Mesenteric fat pad (tissue), 1 donor: ENCODE data around the gene RABGAP1. TPM values are rescaled to one million over a fixed set of nuclear protein-coding genes. Genes with fewer than 3 reads are reported as not detected.
A peak's percentile ranks its signal among the peaks of the same experiment; 100 is the strongest.
"Not testable (repeated sequence)": the region's sequence is repeated elsewhere in the genome, so short reads cannot be mapped to it uniquely, and the experiment has no call there.

Experiments
- DNase-seq: peaks from one replicate; pipeline ENCODE4 v3.0.0-alpha.2; 2020; ENCODE audit warnings: low spot score
- long read RNA-seq: library from polyadenylated mRNA; unstranded; transcript quantifications from one replicate; pipeline ENCODE4 v2.0.0, GENCODE V29; 2020
- total RNA-seq: library from RNA; stranded (reverse); fragmentation: NEBNext Ultra II Directional; extraction: Animal tissue kit (Norgen Biotek cat#: 25700); gene quantifications from one replicate; pipeline ENCODE4 v1.2.1, GENCODE V29; 2021
- donor health status: DM: yes; HTN: yes; CAD: no.

Gene RABGAP1
- 39.4 TPM for total RNA-seq
- long read RNA-seq, full-length matches to known transcripts, result 2 of 24 reads
- long read RNA-seq, partial matches to known transcripts, result 8 of 24 reads
- long read RNA-seq, other reads (novel, unspliced or antisense), result 14 of 24 reads

DNA sequence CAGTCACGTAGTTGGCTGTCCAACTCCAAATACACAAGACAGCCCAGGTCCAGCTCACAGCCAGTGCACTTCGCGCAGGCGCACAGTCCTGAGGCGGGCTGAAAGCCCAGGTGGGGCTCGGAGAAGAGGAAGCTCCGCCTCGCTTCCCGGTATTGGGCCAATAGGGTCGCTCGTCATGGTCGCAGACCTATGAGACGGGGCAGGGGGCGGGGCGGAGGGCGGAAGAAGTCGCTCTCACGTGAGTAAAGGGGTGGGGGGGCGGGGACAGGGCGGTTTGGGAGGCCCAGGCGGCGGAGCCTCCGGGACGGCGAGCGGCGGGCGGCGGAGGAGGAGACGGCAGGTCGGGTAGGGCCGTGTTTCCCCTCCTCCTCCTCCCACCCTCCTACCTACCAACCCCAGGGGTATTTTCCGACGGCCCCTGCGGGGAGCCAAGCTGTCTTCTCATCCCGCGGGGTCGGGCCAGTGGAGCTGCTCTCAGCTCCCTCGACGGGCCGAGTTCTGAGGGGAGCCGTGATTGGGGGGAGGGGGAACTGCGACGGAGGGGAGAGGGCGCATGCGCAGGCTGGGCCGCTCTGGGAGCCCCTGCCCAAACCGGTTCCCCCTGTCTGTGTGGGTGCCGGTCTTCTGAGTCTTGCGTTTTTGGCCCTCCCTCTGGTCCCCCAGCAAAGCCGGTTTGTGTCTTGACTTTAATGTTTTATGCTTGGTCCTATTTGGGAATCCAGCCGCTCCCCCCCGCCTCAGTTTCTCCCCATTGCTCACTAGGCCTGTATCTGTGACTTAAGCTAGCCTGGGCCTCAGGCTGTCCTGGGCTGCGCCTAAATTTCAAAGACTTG is at the start of gene RABGAP1:
Gene RABGAP1, plus strand, starts transcription at position 272 of the 833 bp plus-strand sequence. CDS start 16,040 bp downstream, outside the sequence.
- DNase-seq, result peak; percentile 98

DNA sequence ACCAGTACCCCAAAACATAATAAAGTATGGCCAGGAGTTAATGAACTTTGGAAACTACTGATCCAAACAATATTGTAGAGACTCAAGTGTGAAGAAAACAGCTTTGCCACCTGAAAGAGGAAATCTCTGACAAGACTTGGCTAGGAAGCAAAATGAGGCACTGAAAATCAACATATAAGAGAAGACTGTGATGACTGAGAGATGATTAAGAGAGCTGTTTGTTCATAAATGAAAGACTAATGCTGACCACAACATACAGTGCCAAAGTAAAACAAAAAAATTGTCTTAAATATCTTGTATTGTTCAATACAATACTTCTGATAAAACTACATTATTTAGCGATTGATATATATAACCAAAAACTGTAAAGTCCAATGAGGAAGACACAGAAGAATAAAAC is 42.9 kb upstream of the RABGAP1 start:
- DNase-seq, result no peak

DNA sequence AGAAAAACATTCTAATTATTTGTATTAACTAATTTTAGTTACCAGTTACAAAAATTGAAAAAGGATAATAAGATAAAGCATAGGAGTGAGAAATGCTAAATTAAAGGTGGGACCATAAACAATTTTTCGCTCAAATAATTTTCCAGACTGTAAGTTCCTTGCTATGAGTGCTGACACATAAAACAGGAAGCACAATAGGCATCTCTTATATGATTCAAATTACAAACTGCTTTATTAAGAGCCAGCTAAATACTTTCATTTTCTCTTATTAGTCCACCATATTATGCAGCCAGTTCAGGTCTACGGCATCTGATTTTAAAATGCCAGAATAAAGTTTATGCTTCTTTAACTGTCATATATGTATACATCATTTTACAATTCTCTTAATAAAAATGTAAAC is 40.0 kb upstream of the RABGAP1 start:
- DNase-seq, result no peak

DNA sequence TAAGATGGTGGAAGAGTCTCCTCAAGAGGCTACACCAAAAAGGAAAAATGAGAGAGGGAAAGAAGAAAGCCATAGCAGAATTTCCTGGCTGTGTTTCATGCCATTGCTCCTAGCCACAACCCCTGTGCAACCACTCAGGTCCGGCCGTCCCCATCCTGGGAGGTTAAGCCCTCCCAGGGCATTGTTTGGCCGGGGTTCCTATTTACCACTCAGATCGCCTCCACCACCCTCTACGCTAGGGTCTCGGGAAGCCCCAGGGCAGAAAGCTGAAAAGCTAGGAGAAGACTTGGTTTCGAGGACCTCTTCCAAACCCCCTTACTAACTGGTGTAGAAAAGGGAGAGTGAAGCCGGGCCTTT is 36.4 kb upstream of the RABGAP1 start:
- DNase-seq, result no peak

DNA sequence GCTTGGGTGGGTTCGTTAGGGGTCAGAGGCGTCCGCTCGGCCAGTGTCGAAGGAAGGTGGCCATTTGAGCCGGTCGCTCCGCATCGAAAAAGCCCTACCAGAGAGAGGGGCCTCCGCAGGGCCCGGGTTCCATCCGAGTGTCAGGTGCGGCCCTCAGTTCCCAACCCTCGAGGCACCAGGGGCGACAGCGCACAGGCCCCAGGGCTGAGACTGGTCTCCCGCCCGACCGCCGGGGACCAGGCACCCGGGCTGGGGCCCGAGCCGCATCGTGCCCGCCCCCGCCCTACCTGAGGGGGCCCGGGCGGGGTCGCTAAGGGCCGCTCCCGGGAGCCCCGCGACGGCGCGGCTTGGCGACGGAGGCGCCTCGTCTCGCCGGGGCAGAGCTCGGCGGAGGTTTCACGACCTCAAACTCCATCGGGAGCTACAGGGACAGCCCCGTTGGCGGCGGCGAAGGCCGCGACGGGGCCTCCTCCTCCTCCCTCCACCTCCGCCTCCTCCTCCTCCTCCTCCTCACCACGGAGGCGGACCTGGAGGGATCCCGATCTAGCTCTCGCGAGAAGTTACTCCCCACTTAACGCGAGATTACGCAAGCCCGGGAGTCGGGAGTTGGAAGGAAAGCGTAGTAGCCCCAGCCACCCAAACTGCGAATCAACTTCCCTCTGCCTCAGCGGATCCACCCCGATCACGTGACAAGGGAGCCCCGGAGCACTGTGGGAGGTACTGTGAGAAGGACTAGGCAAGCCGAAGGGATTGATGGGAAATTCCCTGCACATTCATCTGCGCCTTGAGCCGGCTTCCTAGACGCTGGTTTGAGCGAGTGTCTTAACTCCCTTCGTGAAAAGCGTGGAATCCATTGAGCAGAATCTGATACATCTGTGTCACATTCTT is 35.8 kb upstream of the RABGAP1 start, which contains the start of gene RC3H2:
Gene RC3H2, minus strand, starts transcription at position 537 of the 888 bp plus-strand sequence. CDS start 7,850 bp downstream, outside the sequence.
- DNase-seq, result peak; percentile 97

DNA sequence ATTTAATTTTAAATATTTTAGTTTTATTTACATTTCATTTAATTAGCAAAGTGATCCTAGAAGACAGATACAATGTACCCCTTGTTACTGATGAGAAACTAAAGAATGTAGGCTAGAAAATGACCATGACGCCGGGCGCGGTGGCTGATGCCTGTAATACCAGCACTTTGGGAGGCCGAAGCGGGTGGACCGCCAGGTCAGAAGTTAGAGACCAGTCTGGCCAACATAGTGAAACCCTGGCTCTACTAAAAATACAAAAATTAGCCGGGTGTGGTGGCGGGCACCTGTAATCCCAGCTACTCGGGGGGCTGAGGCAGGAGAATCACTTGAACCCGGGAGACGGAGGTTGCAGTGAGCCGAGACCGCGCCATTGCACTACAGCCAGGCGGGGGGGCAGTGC is 34.7 kb upstream of the RABGAP1 start:
- not testable (repeated sequence) for DNase-seq

DNA sequence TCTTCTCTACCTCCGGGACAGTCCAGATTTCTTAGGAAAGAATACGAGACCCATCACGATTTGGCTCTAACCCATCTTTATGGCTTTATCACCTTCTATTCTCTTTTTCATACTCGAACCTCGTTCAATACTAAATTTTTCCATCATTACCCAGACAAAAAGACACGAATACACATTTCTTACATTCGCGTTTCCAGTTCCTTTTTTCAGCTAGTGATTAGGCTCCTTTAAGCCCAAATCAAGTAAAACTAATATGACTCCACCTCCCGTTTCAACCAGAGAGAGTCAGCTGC is 28.2 kb upstream of the RABGAP1 start:
- DNase-seq, result no peak

DNA sequence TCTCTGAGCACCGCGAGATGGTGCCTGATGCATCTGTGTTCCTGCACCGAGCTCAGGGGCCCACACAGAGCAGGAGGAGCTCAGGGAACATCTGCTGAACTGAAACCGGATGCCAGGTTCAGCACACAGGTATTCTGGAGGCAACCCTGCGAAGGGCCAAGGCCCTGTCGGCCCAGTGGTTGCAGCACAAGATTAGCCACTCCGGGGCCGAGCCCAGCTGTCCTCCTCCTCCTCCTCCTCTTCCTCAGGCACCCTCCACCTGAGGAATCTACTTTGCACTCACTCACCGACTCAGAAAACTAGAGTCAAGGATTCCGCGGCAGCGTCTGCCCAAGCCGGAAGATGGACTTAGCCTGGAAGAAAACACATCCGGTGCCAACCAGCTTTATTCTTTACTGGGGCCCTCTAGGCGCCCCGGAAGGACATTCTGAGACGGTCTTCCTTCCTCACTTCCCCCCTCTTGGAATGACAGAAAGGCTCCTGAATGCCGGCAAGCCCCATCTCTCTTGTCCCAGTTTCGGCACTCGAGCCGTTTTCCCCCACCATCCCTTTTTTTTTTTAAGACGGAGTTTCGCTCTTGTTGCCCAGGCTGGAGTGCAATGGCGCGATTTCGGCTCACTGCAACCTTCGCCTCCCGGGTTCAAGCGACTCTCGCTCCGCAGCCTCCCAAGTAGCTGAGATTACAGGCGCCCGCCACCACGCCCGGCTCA is 27.7 kb upstream of the RABGAP1 start, which contains the start of gene ZBTB6:
Gene ZBTB6, minus strand, starts transcription at position 360 of the 710 bp plus-strand sequence. CDS start 1,251 bp downstream, outside the sequence.
- DNase-seq, result no peak

DNA sequence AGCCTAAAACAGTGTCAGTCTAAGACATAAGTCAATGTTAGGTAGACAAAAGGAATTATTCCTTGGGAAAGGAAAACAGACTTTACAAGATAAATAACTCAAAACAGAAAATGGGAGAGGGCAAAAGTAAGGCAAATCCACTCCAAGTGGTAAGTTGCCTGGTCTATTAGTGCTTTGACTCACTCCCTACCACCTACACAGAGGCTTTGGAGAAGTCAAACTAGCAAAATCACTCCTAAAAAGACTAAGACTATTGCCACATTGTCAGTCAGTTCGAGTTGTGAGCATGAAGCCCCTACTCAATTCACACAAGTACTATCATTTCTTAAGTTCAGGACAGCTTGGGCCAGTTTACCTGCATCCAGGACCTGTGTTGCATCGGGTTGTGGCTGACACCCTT is 22.5 kb upstream of the RABGAP1 start:
- no peak for DNase-seq

DNA sequence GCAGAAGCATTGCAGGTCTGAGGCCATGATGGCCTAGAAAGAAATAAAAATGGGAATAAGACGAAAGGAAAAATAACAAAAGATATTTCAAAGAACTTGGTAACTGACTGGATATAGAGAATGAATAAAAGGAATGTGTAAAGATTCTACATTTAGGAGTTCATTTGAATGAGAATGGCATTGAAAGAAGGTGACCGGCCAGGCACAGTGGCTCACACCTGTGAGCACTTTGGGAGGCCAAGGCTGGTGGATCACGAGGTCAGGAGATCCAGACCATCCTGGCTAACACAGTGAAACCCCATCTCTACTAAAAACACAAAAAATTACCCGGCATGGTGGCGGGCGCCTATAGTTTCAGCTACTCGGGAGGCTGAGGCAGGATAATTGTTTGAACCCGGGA is 18.1 kb upstream of the RABGAP1 start:
- DNase-seq, result no peak

DNA sequence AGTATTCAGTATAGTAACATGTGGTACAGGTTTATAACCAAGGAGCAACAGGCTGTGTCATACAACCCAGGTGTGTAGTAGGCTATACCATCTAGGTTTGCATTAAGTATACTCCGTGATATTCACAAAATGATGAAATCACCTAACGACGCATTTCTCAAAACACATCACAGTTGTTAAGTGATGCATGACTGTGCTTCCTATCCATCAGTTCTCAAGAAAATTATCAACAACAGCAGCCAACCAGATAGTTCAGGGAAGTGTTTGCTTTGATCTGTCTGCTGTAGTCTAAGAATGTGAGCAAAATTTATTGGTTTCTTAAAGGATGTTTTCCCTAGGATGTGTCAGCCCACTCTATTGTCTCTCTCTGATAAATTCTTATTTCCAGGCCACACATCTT is 16.9 kb upstream of the RABGAP1 start:
- DNase-seq, result no peak

DNA sequence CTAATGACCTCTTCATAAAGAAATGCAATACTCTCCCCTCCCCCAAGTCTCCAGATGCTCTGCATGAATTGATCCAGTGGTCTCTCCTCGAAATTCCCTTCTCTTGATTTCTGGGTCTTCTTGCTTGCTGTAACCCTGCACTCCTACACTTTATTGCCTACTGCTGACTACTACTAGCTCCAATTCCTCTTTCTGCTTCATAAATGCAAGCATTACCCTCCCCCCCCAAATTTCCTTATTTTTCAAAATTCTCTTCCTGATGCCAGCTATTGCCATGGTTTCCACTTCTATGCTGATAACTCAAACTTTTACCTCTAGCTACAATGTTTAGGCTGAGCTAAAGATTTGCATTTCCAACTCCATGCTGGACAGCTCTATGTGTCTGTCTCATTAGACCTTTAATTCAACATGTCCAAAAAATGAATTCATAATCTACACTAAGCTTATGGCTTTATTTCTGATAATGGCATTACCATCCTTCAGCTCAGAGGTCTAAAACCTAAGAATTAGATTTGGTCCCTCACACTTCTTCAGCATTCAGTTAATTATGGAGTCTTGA is 10.9 kb upstream of the RABGAP1 start:
- no peak for DNase-seq

DNA sequence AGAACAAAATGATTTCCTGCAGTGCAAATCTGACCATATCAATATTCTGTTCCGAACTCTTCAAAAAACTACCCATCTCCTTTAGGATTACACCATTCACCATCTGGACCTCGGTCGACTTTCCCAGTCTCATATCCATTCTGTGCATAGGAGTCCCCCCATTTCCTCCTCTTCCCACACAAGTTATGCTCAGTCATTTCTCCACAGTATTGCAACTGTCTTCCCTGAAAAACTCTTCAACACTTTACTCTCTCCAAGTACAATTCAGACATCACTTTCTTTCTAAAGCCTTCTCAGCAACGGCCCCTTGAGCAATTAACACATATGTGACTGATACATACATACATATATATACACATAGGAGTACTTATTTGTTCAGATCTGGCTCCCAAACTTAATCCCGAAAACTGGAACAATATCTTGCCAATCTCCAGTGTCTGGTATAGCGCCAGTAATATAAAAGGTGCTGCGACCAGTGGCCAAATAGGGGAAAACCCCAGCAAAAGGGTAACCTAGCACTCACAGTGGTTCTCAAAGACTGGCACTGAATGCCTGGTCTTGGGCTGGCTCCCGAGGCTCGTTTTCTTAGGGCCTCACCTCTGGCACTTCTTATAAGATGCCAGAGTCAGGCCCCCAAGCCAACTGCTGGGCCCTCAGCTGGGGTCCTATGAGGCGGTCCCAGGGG is 10.1 kb upstream of the RABGAP1 start:
- DNase-seq, result no peak

DNA sequence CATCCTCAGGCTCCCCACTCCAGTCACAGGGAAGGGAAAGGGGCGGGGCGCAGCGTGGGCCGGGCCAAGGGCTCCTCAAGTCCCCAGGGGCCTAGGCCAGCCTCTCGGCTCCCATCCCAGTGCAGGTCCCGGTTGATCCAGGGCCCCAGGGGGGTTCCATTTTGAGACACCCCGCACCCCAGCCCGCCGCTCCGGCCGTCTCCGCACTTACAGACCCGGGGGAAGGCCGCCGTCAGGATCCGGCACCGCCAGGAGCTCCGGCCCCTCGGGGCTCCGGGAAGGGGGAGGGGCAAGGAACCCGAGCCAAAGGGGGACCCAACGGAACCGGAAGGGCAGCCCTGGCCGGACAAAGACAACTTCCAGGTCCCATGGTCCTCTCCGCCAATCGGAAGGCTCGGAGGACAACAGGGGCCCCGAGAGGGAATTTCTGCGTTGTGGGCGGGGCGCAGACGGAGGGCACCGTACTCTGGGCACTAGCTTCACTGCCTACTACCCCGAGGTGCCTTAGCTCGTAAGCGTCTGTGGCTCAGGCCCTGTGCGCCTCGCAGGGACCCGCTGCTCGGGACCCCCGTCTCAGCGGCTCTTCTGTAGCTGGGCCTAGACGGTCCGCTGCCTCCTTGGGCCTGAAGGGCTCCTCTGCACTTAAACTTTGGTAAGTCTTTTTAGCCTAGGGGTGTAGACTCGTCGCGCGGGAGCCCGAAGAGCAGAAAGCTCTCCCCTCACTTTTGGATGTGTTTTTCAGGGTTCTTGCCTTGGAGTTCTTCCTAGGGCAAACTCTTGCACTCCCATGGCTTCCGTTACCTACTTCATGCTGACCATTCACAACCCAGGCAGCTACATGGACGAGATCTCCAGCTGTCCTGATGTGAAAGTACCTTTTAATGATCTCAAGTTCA is 9.3 kb upstream of the RABGAP1 start, which contains the start of gene ZBTB26:
Gene ZBTB26, minus strand, starts transcription at position 287 of the 896 bp plus-strand sequence. CDS start 11,578 bp downstream, outside the sequence.
- DNase-seq, result peak; percentile 97

DNA sequence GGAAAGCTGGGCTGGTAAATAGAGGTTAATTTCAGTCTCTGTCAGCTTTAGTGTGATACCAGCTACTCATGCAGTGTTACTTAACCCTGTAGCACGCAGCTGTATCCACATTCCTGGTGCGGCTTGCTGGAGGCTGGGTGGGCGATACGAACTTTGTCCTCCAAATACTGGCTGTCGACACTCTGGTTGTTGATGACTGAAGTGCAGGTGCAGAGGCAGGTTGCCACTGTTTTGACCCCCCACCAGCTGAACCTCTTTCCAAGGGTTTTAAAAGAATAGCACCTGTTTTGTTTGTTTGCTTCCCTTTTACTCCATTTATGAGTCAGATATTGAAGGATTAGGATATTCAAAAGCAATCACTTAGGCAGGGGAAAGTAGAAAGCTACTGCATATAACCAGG is 4.4 kb upstream of the RABGAP1 start:
- DNase-seq, result no peak

DNA sequence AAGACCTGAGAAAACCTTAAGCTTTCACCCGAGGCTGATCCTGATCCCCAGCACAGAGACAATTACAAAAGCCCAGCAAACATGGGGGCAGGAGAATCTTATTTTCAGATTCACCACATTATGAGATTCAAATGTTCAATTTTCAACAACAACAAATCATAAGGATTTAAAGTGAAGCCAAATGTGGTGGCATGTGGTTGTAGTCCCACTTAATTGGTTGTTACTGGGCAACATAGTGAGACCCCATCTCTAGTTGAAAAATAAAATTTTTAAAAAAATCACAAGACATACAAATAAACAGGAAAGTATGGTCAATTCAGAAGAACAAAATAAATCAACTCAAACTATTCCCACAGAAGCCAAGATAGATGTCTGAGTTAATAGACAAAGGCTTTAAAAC is 3.9 kb upstream of the RABGAP1 start:
- DNase-seq, result no peak

DNA sequence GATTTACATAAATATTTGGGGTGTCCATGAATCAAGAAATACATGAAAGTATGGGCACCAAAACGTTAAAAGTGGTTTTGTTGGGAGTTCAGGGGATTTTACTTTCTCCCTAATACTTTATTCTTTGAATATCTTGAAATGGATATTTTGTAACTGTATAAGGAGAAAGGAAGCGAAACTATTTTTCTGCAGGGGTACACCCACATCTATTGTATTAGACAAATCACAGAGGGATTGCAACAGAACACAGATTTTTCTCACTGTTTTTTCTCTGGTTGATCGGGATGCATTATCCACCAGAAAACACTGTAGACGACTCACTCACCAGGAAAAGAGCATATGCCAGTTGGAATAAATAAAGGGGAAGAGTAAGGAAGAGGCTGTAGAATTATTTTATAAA is 1.2 kb upstream of the RABGAP1 start:
- no peak for DNase-seq

DNA sequence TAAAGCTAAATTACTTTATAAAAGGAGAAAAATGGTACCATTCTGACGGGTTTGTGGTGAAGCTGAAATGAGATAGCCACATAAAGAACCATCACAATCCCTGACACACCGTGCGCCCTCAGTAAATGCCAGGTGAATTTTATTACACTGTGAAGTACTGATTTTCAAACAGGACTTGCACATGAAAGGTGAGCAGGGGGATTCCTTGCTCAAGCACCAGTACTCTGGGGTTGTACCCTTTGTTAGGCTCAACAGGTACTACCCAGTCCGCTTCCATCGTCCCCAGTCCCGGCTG is 419 bp upstream of the RABGAP1 start:
- DNase-seq, result no peak

DNA sequence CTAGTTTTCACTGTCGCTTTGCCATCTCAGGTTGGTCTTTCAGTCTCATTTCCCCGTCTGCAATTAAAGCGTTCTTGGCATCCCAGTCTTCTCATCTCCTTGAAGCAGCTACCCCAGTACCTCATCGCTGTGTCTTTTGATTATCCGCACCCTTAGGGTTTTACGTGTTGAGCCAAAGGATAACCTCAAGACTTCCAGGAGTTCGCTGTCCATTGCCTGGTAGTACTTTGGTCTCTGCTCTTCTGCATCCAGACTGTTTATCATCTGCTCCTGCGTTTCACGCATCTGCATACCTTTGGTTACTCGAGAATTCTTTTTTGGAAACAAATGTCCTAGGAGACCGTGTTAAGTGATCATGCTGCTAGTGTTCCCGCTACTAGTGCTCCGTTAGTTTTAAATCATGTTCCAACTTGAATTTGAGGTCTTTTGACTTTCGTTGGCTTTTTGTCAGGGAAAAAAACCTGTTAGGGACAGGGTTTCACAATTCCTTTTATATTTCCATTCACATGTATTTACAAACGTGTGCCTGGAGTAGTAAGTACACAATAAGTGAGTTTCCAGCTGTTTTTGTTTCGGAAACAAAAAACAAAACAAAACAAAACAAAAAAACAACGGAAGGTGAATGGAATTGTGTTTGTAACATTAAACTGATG is 888 bp downstream of the RABGAP1 start:
- no peak for DNase-seq
